B cell (primary cell): ENCODE results near the gene ENDOG. TPM values are rescaled to one million over a fixed set of nuclear protein-coding genes. Genes with fewer than 3 reads are reported as not detected.
A peak's percentile ranks its signal among the peaks of the same experiment; 100 is the strongest.

ENCODE experiments used
- ATAC-seq: fragments of 200-7000 bp; cut with Tn5 transposase; one replicate; pipeline ENCODE4 v1.10.0; 2021; ENCODE audit warnings: low read depth, mild to moderate bottlenecking, moderate number of reproducible peaks, moderate library complexity
- CTCF ChIA-PET: fragments of 350-600 bp; sonication (Branson Sonifier 250); formaldehyde crosslinking; loops from one replicate; lab custom pipeline; 2021; ENCODE audit warnings: antibody characterized with exemption, inconsistent platforms; lab: Charles Lee
- POLR2A ChIA-PET: fragments of 350-600 bp; sonication (Branson Sonifier 250); formaldehyde crosslinking; loops from one replicate; lab custom pipeline; 2021; ENCODE audit warnings: antibody characterized with exemption; lab: Charles Lee
- DNase-seq: peaks from one replicate; pipeline ENCODE4 v3.0.0; 2013
- H2AFZ ChIP-seq: 2 replicates; pipeline ENCODE4 v1.6.1; 2012; ENCODE audit warnings: mild to moderate bottlenecking, low read depth, low read length; ENCODE audit not compliant: insufficient read depth, poor library complexity, severe bottlenecking
- H3K27ac ChIP-seq, 2 donors: 1 replicate in 1 of 2; 2 replicates in 1 of 2; pipeline ENCODE4 v1.5.1; 2012 to 2013; ENCODE audit warnings: low read length in 2 of 2, mild to moderate bottlenecking in 2 of 2, moderate library complexity in 1 of 2
- H3K27me3 ChIP-seq, 4 experiments: fragments of 200-600 bp in 1 of 4; sonication (generic) in 1 of 4; replicated peaks in 1 of 4; 1 replicate in 2 of 4; 2 replicates in 2 of 4; pipeline versions ENCODE4 v1.6.1 to v1.7.0; 2013 to 2016; ENCODE audit warnings: low read length in 3 of 4, mild to moderate bottlenecking in 2 of 4, mixed read lengths in 1 of 4, moderate library complexity in 1 of 4; ENCODE audit not compliant: insufficient read depth in 4 of 4, control insufficient read depth in 3 of 4; ENCODE audit errors: control extremely low read depth in 1 of 4
- H3K36me3 ChIP-seq, 2 experiments: replicated peaks in 1 of 2; 1 replicate in 1 of 2; 2 replicates in 1 of 2; pipeline versions ENCODE4 v1.6.1 to v1.7.1; 2013; ENCODE audit warnings: low read length in 1 of 2; ENCODE audit not compliant: insufficient read depth in 2 of 2, control insufficient read depth in 1 of 2; ENCODE audit errors: control extremely low read depth in 1 of 2, extremely low read depth in 1 of 2
- H3K4me1 ChIP-seq, 2 donors: fragments of 200-600 bp in 1 of 2; sonication (generic) in 1 of 2; 1 replicate in 1 of 2; 2 replicates in 1 of 2; pipeline versions ENCODE4 v1.5.1 to v1.6.1; 2013 to 2017; ENCODE audit warnings: low read length in 2 of 2; ENCODE audit not compliant: control insufficient read depth in 2 of 2, insufficient read depth in 2 of 2
- H3K4me2 ChIP-seq: replicated peaks from 2 replicates; pipeline ENCODE3; 2012; ENCODE audit warnings: mild to moderate bottlenecking, low read depth, low read length; ENCODE audit not compliant: poor library complexity, severe bottlenecking
- H3K4me3 ChIP-seq, 5 experiments: fragments of 200-600 bp in 1 of 5; sonication (generic) in 1 of 5; 1 replicate in 3 of 5; 2 replicates in 2 of 5; pipeline versions ENCODE4 v1.5.1 to v1.7.0; 2011 to 2016; ENCODE audit warnings: low read length in 4 of 5, mild to moderate bottlenecking in 4 of 5, low read depth in 2 of 5, control low read depth in 1 of 5, moderate library complexity in 1 of 5; ENCODE audit not compliant: insufficient read depth in 1 of 5; ENCODE audit errors: control extremely low read depth in 1 of 5, extremely low read depth in 1 of 5
- H3K79me2 ChIP-seq: fragments of 200-600 bp; sonication (generic); one replicate; pipeline ENCODE4 v1.6.0; 2016; ENCODE audit warnings: low read length; ENCODE audit not compliant: control insufficient read depth, insufficient read depth
- H3K9ac ChIP-seq: fragments of 200-600 bp; sonication (generic); 2 replicates; pipeline ENCODE4 v1.6.1; 2017; ENCODE audit warnings: mild to moderate bottlenecking, low read length, moderate library complexity
- H3K9me3 ChIP-seq, 3 donors: one replicate each; pipeline versions ENCODE4 v1.6.1 to v1.7.1; 2013; ENCODE audit warnings: low read length in 2 of 3; ENCODE audit not compliant: control insufficient read depth in 2 of 3, insufficient read depth in 1 of 3; ENCODE audit errors: control extremely low read depth in 1 of 3
- H4K20me1 ChIP-seq: 2 replicates; pipeline ENCODE4 v1.6.0; 2012; ENCODE audit warnings: mild to moderate bottlenecking, low read length; ENCODE audit not compliant: insufficient read depth, control insufficient read depth, poor library complexity, severe bottlenecking
- H3K27ac Mint-ChIP-seq: one replicate; pipeline ENCODE4 v1.8.0; 2021; ENCODE audit warnings: mixed read lengths
- H3K27me3 Mint-ChIP-seq: one replicate; pipeline ENCODE4 v1.8.0; 2021; ENCODE audit warnings: mixed read lengths
- H3K4me1 Mint-ChIP-seq: one replicate; pipeline ENCODE4 v1.8.0; 2021; ENCODE audit warnings: mixed read lengths
- H3K4me3 Mint-ChIP-seq: one replicate; pipeline ENCODE4 v1.8.0; 2021; ENCODE audit warnings: mixed read lengths
- H3K9me3 Mint-ChIP-seq: one replicate; pipeline ENCODE4 v1.8.0; 2022; ENCODE audit warnings: mixed read lengths; ENCODE audit not compliant: insufficient read depth
- CTCF ChIP-seq: fragments of 200-600 bp; IDR thresholded peaks from one replicate; pipeline ENCODE4 v1.8.0; 2022; ENCODE audit warnings: antibody characterized with exemption, mild to moderate bottlenecking
- EZH2 ChIP-seq: IDR thresholded peaks from 2 replicates; pipeline ENCODE4 v1.6.1; 2012; ENCODE audit warnings: borderline replicate concordance, low read depth, mild to moderate bottlenecking, moderate library complexity, low read length; ENCODE audit not compliant: insufficient read depth, poor library complexity, severe bottlenecking
- WGBS: methylation state at CpG from one replicate; pipeline ENCODE4 v1.1.5; 2013; ENCODE audit warnings: missing lambda C conversion rate; ENCODE audit not compliant: insufficient coverage; 5-methylcytosine and 5-hydroxymethylcytosine counted together
- intact Hi-C: fragments of 100-400 bp; cut with micrococcal nuclease; formaldehyde crosslinking; loops from one replicate; pipeline ENCODE4 v1.10.0; 2022
- polyA plus RNA-seq: library from polyadenylated mRNA; depleted of rRNA; stranded (reverse); fragments of >200 nt; gene quantifications from 2 replicates; pipeline ENCODE4 v1.2.3, GENCODE V29; 2012
- total RNA-seq, 2 donors: library from RNA; stranded (reverse); fragments of 120-200 nt in 1 of 2; gene quantifications; 1 replicate in 1 of 2; 2 replicates in 1 of 2; pipeline versions ENCODE4 v1.2.3 to v1.2.4, GENCODE V29; 2013 to 2022

ENDOG gene
- total and polyA plus RNA-seq, 2 donors (not counting 1 experiment from before 2014, with no cell fraction given) = 12.5 to 19.3 TPM

GRCh38 chr9:128786681-128787601, 31.4 kb upstream of the ENDOG start, which contains the start of gene TBC1D13:
TBC1D13 (plus strand) TSS chr9:128787253; CDS start chr9:128787354, 101 bp downstream.
- Mint-ChIP-seq H3K27me3 (no peaks in the 10 kb centered on the region), H3K4me1 (peaks cover 24% of the 10 kb centered on the region), H3K9me3 (no peaks in the 10 kb centered on the region), H3K27ac (peak within 1 kb of the TSS; percentile 85), H3K4me3 (peak within 1 kb of the TSS; percentile 91)
- 8% methylated on average over 63 of the region's 64 CpGs for WGBS
- intact Hi-C loops = loop anchor here (1.0 to 2.0 kb wide), 8 partner anchors 15 to 416 kb away; partner anchors contain the start of genes ENDOG, GLE1, LRRC8A and SET
- peaks cover 5% of the 10 kb centered on the region for H4K20me1 ChIP-seq
- peaks cover under 1 to 7% (median 1%) of the 10 kb centered on the region in 3 donors for H3K9me3 ChIP-seq
- POLR2A ChIA-PET = interaction anchor here (0.6 to 0.7 kb wide), 4 partner anchors 31 to 353 kb away, joined by 3 to 4 read pairs (median 3); partner anchors contain the start of gene ENDOG
- TF ChIP-seq CTCF = no peak
- no peak for TF ChIP-seq EZH2
- peak within 1 kb of the TSS; percentile 85 for H3K9ac ChIP-seq
- CTCF ChIA-PET = interaction anchor here (0.5 to 0.7 kb wide), 2 partner anchors 9 to 60 kb away, joined by 4 read pairs; no protein-coding TSS in a partner anchor
- no peaks in the 10 kb centered on the region for H3K27me3 ChIP-seq
- ATAC-seq = peak; percentile 96
- H3K27ac ChIP-seq = peak within 1 kb of the TSS; percentile 73 to 86
- H3K4me2 ChIP-seq = peak within 1 kb of the TSS; percentile 90
- peaks cover 0 to 21% of the 10 kb centered on the region in 2 experiments for H3K36me3 ChIP-seq
- peak within 1 kb of the TSS; percentile 95 for H2AFZ ChIP-seq
- H3K4me3 ChIP-seq = peak within 1 kb of the TSS; percentile 71 to 94 (median 91)
- peaks cover 33% of the 10 kb centered on the region for H3K79me2 ChIP-seq
- H3K4me1 ChIP-seq = peaks cover 18 to 21% of the 10 kb centered on the region in 2 donors
- DNase-seq = peak; percentile 96
